ENCODE data around the gene RASA3. TPM values are rescaled to one million over a fixed set of nuclear protein-coding genes. Genes with fewer than 3 reads are reported as not detected.

Gene RASA3
- total RNA-seq, 1 donor from 2014 or later: 9.3 TPM

- Mint-ChIP-seq H3K4me1 (ENCODE audit: unreplicated experiment) (peaks cover 14% of the 10 kb centered on the region), H3K4me3 (no peak overlapping the region), H3K27ac (no peak overlapping the region)
These were observed 190.7 kb downstream of the RASA3 start for GRCh38 chr13:113941571-113942191.

DNA sequence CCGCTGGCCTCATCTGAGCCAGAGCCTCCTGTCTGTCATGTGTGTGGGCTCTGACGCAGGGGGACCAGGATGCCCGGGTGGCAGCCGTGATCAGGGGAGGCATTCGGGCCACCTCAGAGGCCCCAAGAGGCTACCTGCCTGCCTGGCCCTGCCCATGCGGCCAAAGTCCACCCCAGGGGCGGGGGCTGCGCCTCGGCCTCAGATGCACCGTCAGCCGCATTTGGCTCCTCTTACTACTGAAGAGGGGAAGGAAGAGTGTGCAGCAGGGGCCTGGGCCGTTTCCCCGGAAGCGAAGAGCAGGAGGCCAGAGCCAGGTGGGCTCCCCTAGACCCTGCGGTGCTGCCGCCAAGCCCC, 192.5 kb downstream of the RASA3 start:
- Mint-ChIP-seq H3K9me3 (no peaks in the 10 kb centered on the region), H3K27ac (no peak overlapping the region), H3K36me3 (no peaks in the 10 kb centered on the region), H3K4me1 (ENCODE audit: unreplicated experiment) (peaks cover 19% of the 10 kb centered on the region), H3K27me3 (peaks cover 7% of the 10 kb centered on the region), H3K4me3 (no peak overlapping the region)
- TF ChIP-seq CTCF (conservative IDR thresholded peaks at IDR 0.05): no peak
- no peak for DNase-seq (ENCODE audit: extremely low spot score, unreplicated experiment)

More at GRCh38 chr13:113941571-113942191, 190.7 kb downstream of the RASA3 start:
- Mint-ChIP-seq H3K9me3 (no peaks in the 10 kb centered on the region), H3K36me3 (no peaks in the 10 kb centered on the region), H3K27me3 (peaks cover 3% of the 10 kb centered on the region)
- no peak for TF ChIP-seq CTCF (conservative IDR thresholded peaks at IDR 0.05)
- DNase-seq (ENCODE audit: extremely low spot score, unreplicated experiment): no peak

GRCh38 chr13:113939129-113939943, 193.1 kb downstream of the RASA3 start:
- no peak for TF ChIP-seq CTCF (conservative IDR thresholded peaks at IDR 0.05)
- H3K9me3 Mint-ChIP-seq: no peaks in the 10 kb centered on the region

GRCh38 chr13:113938716-113939115, 193.7 kb downstream of the RASA3 start:
- H3K4me3 Mint-ChIP-seq: no peak overlapping the region
- TF ChIP-seq CTCF (conservative IDR thresholded peaks at IDR 0.05): no peak
- H3K9me3 Mint-ChIP-seq: no peaks in the 10 kb centered on the region
- no peaks in the 10 kb centered on the region for H3K36me3 Mint-ChIP-seq
- no peak overlapping the region for H3K27ac Mint-ChIP-seq
- H3K4me1 Mint-ChIP-seq (ENCODE audit: unreplicated experiment): peaks cover 19% of the 10 kb centered on the region
- peaks cover 7% of the 10 kb centered on the region for H3K27me3 Mint-ChIP-seq
- no peak for DNase-seq (ENCODE audit: extremely low spot score, unreplicated experiment)

More at GRCh38 chr13:113939129-113939943, 193.1 kb downstream of the RASA3 start:
- H3K36me3 Mint-ChIP-seq: no peaks in the 10 kb centered on the region
- no peak overlapping the region for H3K27ac Mint-ChIP-seq
- DNase-seq (ENCODE audit: extremely low spot score, unreplicated experiment): no peak
- H3K27me3 Mint-ChIP-seq: peaks cover 7% of the 10 kb centered on the region
- peaks cover 19% of the 10 kb centered on the region for H3K4me1 Mint-ChIP-seq (ENCODE audit: unreplicated experiment)
- no peak overlapping the region for H3K4me3 Mint-ChIP-seq

DNA sequence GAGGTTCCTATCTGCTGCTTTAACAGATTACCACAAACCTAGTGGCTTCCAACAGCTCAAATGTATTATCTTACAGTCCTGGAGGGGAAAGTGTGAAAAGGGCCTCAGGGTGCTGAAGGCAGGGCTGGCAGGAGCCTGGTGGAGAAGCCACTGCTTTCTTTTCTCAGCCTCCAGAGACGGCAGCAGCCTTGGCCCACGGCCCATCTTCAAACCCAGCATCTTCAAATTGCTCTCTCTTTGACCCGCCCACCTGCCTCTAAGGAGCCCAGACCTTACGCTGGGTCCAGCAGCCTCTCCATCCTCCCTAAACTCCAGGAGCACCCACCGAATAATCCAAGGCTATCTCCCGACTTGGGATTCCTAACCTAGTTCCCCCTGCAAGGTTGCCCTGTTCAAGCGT, 194.2 kb downstream of the RASA3 start:
- no peak for DNase-seq (ENCODE audit: extremely low spot score, unreplicated experiment)

More for the DNA sequence above, 194.2 kb downstream of the RASA3 start:
- Mint-ChIP-seq H3K36me3 (no peaks in the 10 kb centered on the region), H3K27me3 (peaks cover 7% of the 10 kb centered on the region), H3K27ac (no peak overlapping the region), H3K4me3 (no peak overlapping the region), H3K9me3 (no peaks in the 10 kb centered on the region), H3K4me1 (ENCODE audit: unreplicated experiment) (peaks cover 19% of the 10 kb centered on the region)
- no peak for TF ChIP-seq CTCF (conservative IDR thresholded peaks at IDR 0.05)
